BE2C (cell line): ENCODE data around the gene TBC1D22A.

ENCODE experiments used
- DNase-seq: peaks from one replicate; pipeline ENCODE4 v3.0.0-alpha.2; 2020
- H3K27me3 ChIP-seq: fragments of 250-450 bp; sonication (Bioruptor Pico); 2 replicates; pipeline ENCODE4 v1.5.1; 2020; ENCODE audit warnings: mild to moderate bottlenecking
- H3K36me3 ChIP-seq: fragments of 250-450 bp; sonication (Bioruptor Pico); 2 replicates; pipeline ENCODE4 v1.5.1; 2020; ENCODE audit warnings: mild to moderate bottlenecking
- H3K4me1 ChIP-seq: fragments of 250-450 bp; sonication (Bioruptor Pico); 2 replicates; pipeline ENCODE4 v1.5.1; 2020
- H3K4me3 ChIP-seq: 2 replicates; pipeline ENCODE4 v1.5.1; 2011; ENCODE audit warnings: low read depth, low read length
- H3K9me3 ChIP-seq: fragments of 250-450 bp; sonication (Bioruptor Pico); 2 replicates; pipeline ENCODE4 v1.5.1; 2020
- CTCF ChIP-seq: IDR thresholded peaks from 2 replicates; pipeline ENCODE4 v1.5.1; 2012; ENCODE audit warnings: mild to moderate bottlenecking, low read depth, low read length

Gene TBC1D22A

GRCh38 chr22:46906326-46907045, 144.0 kb downstream of the TBC1D22A start:
- no peaks in the 10 kb centered on the region for H3K9me3 ChIP-seq
- no peak for TF ChIP-seq CTCF
- no peaks in the 10 kb centered on the region for H3K27me3 ChIP-seq
- no peaks in the 10 kb centered on the region for H3K4me1 ChIP-seq
- no peaks in the 10 kb centered on the region for H3K36me3 ChIP-seq
- H3K4me3 ChIP-seq: no peak overlapping the region
- DNase-seq: no peak

DNA sequence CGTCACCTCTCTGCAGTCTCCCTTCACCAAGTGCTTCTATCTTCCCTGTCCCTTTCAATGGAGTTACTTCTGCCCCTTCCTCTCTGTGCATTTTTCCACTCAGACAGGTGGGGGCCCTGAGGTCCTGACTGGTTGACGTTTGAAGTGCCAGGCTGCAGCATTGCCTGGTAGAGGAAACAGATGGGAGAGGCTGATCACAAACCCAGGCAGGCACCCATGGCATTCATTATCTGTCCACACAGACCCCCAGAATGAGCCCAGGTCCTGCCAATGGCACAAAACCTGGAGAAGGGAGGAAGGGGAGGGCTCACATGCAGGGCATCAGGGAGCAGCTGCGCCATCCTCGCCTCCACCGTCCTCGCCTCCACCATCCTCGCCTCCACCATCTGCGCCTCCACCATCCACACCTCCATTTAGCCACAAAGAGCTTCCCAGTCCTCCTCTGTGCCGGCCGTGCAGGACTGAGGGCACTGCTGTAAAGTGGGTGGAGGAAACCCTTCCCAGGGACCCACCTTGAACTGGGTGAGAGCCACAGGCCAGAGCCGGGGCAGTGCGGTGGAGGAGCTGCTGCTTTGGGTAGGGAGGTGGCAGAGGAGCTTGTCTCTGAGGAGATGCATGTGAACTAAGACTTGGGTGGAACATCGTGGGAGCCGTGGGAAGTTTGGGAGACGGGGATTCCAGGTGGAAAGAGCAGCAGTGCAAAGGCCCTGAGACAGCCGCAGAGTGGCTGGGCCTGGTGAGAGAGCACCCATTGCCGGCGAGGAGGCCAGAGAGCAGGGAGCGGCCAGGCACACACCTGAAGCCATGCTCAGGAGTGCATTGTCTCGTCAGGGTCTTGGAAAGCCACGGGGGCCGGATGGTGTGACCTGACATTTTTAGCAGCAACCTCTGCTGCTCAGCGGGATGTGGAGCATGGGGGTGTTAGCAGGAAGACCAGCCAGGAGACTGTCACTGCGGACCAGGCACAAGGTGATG, 145.1 kb downstream of the TBC1D22A start:
- Histone ChIP-seq H3K4me3 (no peak overlapping the region), H3K36me3 (no peaks in the 10 kb centered on the region), H3K4me1 (no peaks in the 10 kb centered on the region), H3K9me3 (no peaks in the 10 kb centered on the region), H3K27me3 (no peaks in the 10 kb centered on the region)
- TF ChIP-seq CTCF: no peak
- no peak for DNase-seq

DNA sequence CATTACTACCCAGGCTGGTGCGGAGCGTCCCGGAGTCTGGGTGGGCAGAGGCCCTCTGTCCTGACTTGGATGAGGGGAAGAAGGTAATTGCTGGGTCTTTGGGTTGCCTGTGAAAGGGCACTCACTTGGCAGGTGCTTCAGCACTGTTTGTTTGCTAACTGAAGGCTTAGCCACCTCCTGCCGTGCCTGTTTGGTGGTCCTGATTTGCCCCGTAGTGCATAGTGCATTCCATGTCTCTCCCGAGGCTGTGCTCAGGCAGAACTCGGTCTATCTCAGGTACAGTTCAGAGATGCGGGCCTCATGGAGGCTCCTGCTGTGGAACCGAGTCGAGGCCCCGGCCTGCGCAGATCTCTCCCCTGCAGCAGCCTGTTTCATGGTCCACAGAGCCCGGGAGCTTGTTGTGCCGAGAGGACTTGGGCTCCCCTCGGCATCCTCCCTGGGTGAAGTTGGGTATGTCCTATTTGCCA, 146.2 kb downstream of the TBC1D22A start:
- TF ChIP-seq CTCF: no peak

GRCh38 chr22:46909237-46910030, 147.0 kb downstream of the TBC1D22A start:
- Histone ChIP-seq H3K4me3 (no peak overlapping the region), H3K27me3 (no peaks in the 10 kb centered on the region), H3K4me1 (no peaks in the 10 kb centered on the region), H3K9me3 (no peaks in the 10 kb centered on the region), H3K36me3 (no peaks in the 10 kb centered on the region; the same call in 1 of the 2 replicates)
- no peak for TF ChIP-seq CTCF
- no peak for DNase-seq

More for the DNA sequence above, 146.2 kb downstream of the TBC1D22A start:
- Histone ChIP-seq H3K4me3 (no peak overlapping the region), H3K9me3 (no peaks in the 10 kb centered on the region), H3K27me3 (no peaks in the 10 kb centered on the region), H3K36me3 (no peaks in the 10 kb centered on the region; the same call in 1 of the 2 replicates), H3K4me1 (no peaks in the 10 kb centered on the region)
- DNase-seq: no peak

- no peak for DNase-seq
- H3K36me3 ChIP-seq: no peaks in the 10 kb centered on the region; the same call in 1 of the 2 replicates
Measured at GRCh38 chr22:46910624-46911023, 148.2 kb downstream of the TBC1D22A start.

More at GRCh38 chr22:46910624-46911023, 148.2 kb downstream of the TBC1D22A start:
- Histone ChIP-seq H3K27me3 (no peaks in the 10 kb centered on the region), H3K4me1 (no peaks in the 10 kb centered on the region), H3K4me3 (no peak overlapping the region), H3K9me3 (no peaks in the 10 kb centered on the region)
- no peak for TF ChIP-seq CTCF
